SH-SY5Y (cell line): Measurements from ENCODE around the gene SLC2A6.

ENCODE experiments used
- GATA2 ChIP-seq: IDR thresholded peaks from 2 replicates; pipeline ENCODE4 v1.6.1; 2011; ENCODE audit warnings: mild to moderate bottlenecking, low read depth, low read length
- GATA3 ChIP-seq: IDR thresholded peaks from 2 replicates; pipeline ENCODE4 v1.6.1; 2011; ENCODE audit warnings: low read depth, mild to moderate bottlenecking, low read length, moderate library complexity

GRCh38 chr9:133506653-133507038 is 27.7 kb upstream of the SLC2A6 start:
- TF ChIP-seq GATA3, result no peak
- TF ChIP-seq GATA2, result no peak
